IMR-90 (cell line): Measurements from ENCODE around the gene CXCL11. TPM values are rescaled to one million over a fixed set of nuclear protein-coding genes. Genes with fewer than 3 reads are reported as not detected.

Experiments
- ATAC-seq: fragments of 200-7000 bp; cut with Tn5 transposase; 2 replicates; pipeline ENCODE4 v1.9.1; 2020; ENCODE audit warnings: low read depth, mild to moderate bottlenecking, moderate library complexity
- BruUV-seq: library from RNA; stranded (reverse); fragments of 400-500 nt; replicated peaks from 2 replicates; lab custom pipeline; 2021; lab: Mats Ljungman, UMichigan
- CTCF ChIA-PET: fragments of 300-600 bp; formaldehyde crosslinking; extraction: SDS; loops from one replicate; lab custom pipeline; 2021; ENCODE audit warnings: antibody characterized with exemption; lab: Yijun Ruan, JAX
- POLR2A ChIA-PET: fragments of 300-600 bp; sonication (Branson Sonifier 250); formaldehyde crosslinking; loops from one replicate; lab custom pipeline; 2022; ENCODE audit warnings: antibody characterized with exemption; ENCODE audit not compliant: unreplicated experiment; lab: Charles Lee
- DNase-seq: peaks from one replicate; pipeline ENCODE4 v3.0.0; 2013
- H2AFZ ChIP-seq: replicated peaks from 2 replicates; pipeline ENCODE3; 2013; ENCODE audit warnings: low read length, mild to moderate bottlenecking; ENCODE audit not compliant: poor library complexity
- H2AK5ac ChIP-seq: 2 replicates; pipeline ENCODE4 v1.6.1; 2013; ENCODE audit warnings: low read depth, low read length, inconsistent platforms
- H2AK9ac ChIP-seq: replicated peaks from 2 replicates; pipeline ENCODE3; 2013; ENCODE audit warnings: mild to moderate bottlenecking, low read depth, low read length, moderate library complexity; ENCODE audit not compliant: poor library complexity
- H2BK120ac ChIP-seq: 2 replicates; pipeline ENCODE4 v1.6.1; 2013; ENCODE audit warnings: low read depth, low read length, inconsistent platforms
- H2BK15ac ChIP-seq: 3 replicates; pipeline ENCODE4 v1.6.1; 2013; ENCODE audit warnings: low read depth, low read length, inconsistent platforms
- H2BK20ac ChIP-seq: 2 replicates; pipeline ENCODE4 v1.6.1; 2013; ENCODE audit warnings: low read depth, mild to moderate bottlenecking, inconsistent platforms, low read length, moderate library complexity
- H2BK5ac ChIP-seq: 2 replicates; pipeline ENCODE4 v1.6.1; 2013; ENCODE audit warnings: mild to moderate bottlenecking, low read depth, low read length, inconsistent platforms; ENCODE audit not compliant: poor library complexity, severe bottlenecking
- H3K14ac ChIP-seq: replicated peaks from 2 replicates; pipeline ENCODE4 v1.6.1; 2013; ENCODE audit warnings: low read depth, low read length, inconsistent platforms
- H3K18ac ChIP-seq: 2 replicates; pipeline ENCODE4 v1.6.1; 2013; ENCODE audit warnings: low read depth, low read length, control low read depth
- H3K23ac ChIP-seq: 2 replicates; pipeline ENCODE4 v1.6.1; 2013; ENCODE audit warnings: low read depth, low read length, inconsistent platforms
- H3K27ac ChIP-seq: 2 replicates; pipeline ENCODE4 v1.5.1; 2013; ENCODE audit warnings: mild to moderate bottlenecking, control low read depth, low read length; ENCODE audit not compliant: insufficient read depth
- H3K27me3 ChIP-seq: 2 replicates; pipeline ENCODE4 v1.6.1; 2013; ENCODE audit warnings: low read length; ENCODE audit not compliant: control insufficient read depth, insufficient read depth
- H3K36me3 ChIP-seq: 2 replicates; pipeline ENCODE4 v1.6.1; 2013; ENCODE audit warnings: low read length, mixed read lengths; ENCODE audit not compliant: control insufficient read depth, insufficient read depth
- H3K4ac ChIP-seq: 2 replicates; pipeline ENCODE4 v1.6.1; 2013; ENCODE audit warnings: low read depth, low read length, inconsistent platforms
- H3K4me1 ChIP-seq: 2 replicates; pipeline ENCODE4 v1.6.1; 2013; ENCODE audit warnings: low read length, mixed read lengths; ENCODE audit not compliant: control insufficient read depth, insufficient read depth
- H3K4me2 ChIP-seq: 2 replicates; pipeline ENCODE4 v1.6.1; 2013; ENCODE audit warnings: low read depth, mild to moderate bottlenecking, control low read depth, low read length, moderate library complexity
- H3K4me3 ChIP-seq: 2 replicates; pipeline ENCODE4 v1.5.1; 2013; ENCODE audit warnings: low read depth, mild to moderate bottlenecking, control low read depth, low read length, moderate library complexity; ENCODE audit not compliant: insufficient read depth
- H3K56ac ChIP-seq: 2 replicates; pipeline ENCODE4 v1.6.1; 2013; ENCODE audit warnings: low read length, inconsistent platforms; ENCODE audit not compliant: insufficient read depth; ENCODE audit errors: extremely low read depth
- H3K79me1 ChIP-seq, 2 experiments: 2 replicates each; pipeline ENCODE4 v1.6.1; 2013; ENCODE audit warnings: low read length in 2 of 2, inconsistent platforms in 1 of 2, low read depth in 1 of 2
- H3K9ac ChIP-seq: 2 replicates; pipeline ENCODE4 v1.6.1; 2013; ENCODE audit warnings: low read depth, low read length, control low read depth
- H3K9me1 ChIP-seq: 2 replicates; pipeline ENCODE4 v1.6.1; 2013; ENCODE audit warnings: low read length, inconsistent platforms; ENCODE audit not compliant: insufficient read depth
- H3K9me3 ChIP-seq: 2 replicates; pipeline ENCODE4 v1.6.1; 2013; ENCODE audit warnings: low read length; ENCODE audit not compliant: control insufficient read depth, insufficient read depth
- H4K20me1 ChIP-seq: 2 replicates; pipeline ENCODE4 v1.6.1; 2013; ENCODE audit warnings: low read length, inconsistent platforms; ENCODE audit not compliant: insufficient read depth
- H4K5ac ChIP-seq: 2 replicates; pipeline ENCODE4 v1.6.1; 2013; ENCODE audit warnings: mild to moderate bottlenecking, low read depth, low read length, control low read depth
- H4K8ac ChIP-seq, 2 experiments: 2 replicates each; pipeline ENCODE4 v1.6.1; 2013; ENCODE audit warnings: low read depth in 2 of 2, low read length in 2 of 2, control low read depth in 1 of 2, inconsistent platforms in 1 of 2
- H4K91ac ChIP-seq: 2 replicates; pipeline ENCODE4 v1.6.1; 2013; ENCODE audit warnings: low read depth, low read length, inconsistent platforms; ENCODE audit not compliant: insufficient read depth
- CEBPB ChIP-seq: IDR thresholded peaks from 2 replicates; pipeline ENCODE4 v1.6.1; 2012; ENCODE audit warnings: low read depth, low read length, improper control_type of control experiment
- CTCF ChIP-seq: conservative IDR thresholded peaks from 2 replicates; pipeline ENCODE4 v1.5.1; 2012; ENCODE audit warnings: mild to moderate bottlenecking, low read depth, low read length, improper control_type of control experiment
- NFE2L2 ChIP-seq: fragments of 150-350 bp; IDR thresholded peaks from 2 replicates; pipeline ENCODE4 v1.6.1; 2016; ENCODE audit warnings: low read depth, mild to moderate bottlenecking, low read length
- POLR2A ChIP-seq: IDR thresholded peaks from 2 replicates; pipeline ENCODE4 v1.6.1; 2012; ENCODE audit warnings: mild to moderate bottlenecking, low read depth, low read length
- RAD21 ChIP-seq: IDR thresholded peaks from 2 replicates; pipeline ENCODE4 v1.6.1; 2012; ENCODE audit warnings: low read length, improper control_type of control experiment
- SMC3 ChIP-seq: fragments of 150-350 bp; IDR thresholded peaks from 2 replicates; pipeline ENCODE4 v1.6.1; 2016; ENCODE audit warnings: low read depth, mild to moderate bottlenecking, antibody characterized with exemption, low read length, moderate library complexity
- WGBS, 2 experiments: methylation state at CpG; one replicate each; pipeline versions ENCODE4 v1.1.5 to v1.1.7; 2013; ENCODE audit warnings: missing lambda C conversion rate in 2 of 2; ENCODE audit not compliant: insufficient read length in 1 of 2; ENCODE audit errors: extremely low coverage in 2 of 2; 5-methylcytosine and 5-hydroxymethylcytosine counted together
- dilution Hi-C: fragments of 300-500 bp; cut with HindIII; formaldehyde crosslinking; loops from one replicate; pipeline ENCODE4 v1.14.3; 2018; ENCODE audit warnings: low sequenced_read_pairs; ENCODE audit not compliant: unreplicated experiment
- in situ Hi-C: fragments of 300-500 bp; cut with MboI; formaldehyde crosslinking; loops from 3 replicates; pipeline ENCODE4 v1.14.3; 2019; ENCODE audit warnings: low sequenced_read_pairs, inconsistent platforms, mixed read lengths
- intact Hi-C: fragments of 100-400 bp; cut with micrococcal nuclease; formaldehyde crosslinking; loops from 2 replicates; pipeline ENCODE4 v1.10.0; 2022
- polyA plus RNA-seq, 3 experiments: library from polyadenylated mRNA; depleted of rRNA; stranded (reverse); fragments of >200 nt; gene quantifications; 2 replicates each; pipeline ENCODE4 v1.2.3, GENCODE V29; 2012; ENCODE audit warnings: low replicate concordance in 1 of 3
- total RNA-seq: library from RNA; depleted of rRNA; stranded (reverse); fragments of >200 nt; gene quantifications from 2 replicates; pipeline ENCODE4 v1.2.3, GENCODE V29; 2012

The CXCL11 gene
- total and polyA plus RNA-seq, 2 of the 4 experiments (the other 2 are of a cell fraction), result under 0.01 TPM; not detected in 1

- no peak overlapping the region for H4K91ac ChIP-seq
- H4K20me1 ChIP-seq, result no peaks in the 10 kb centered on the region
- H3K4me2 ChIP-seq, result no peak overlapping the region
- H4K8ac ChIP-seq, result no peak overlapping the region
- H2AFZ ChIP-seq, result no peak overlapping the region
- peak; percentile 99 for ATAC-seq
- no peaks in the 10 kb centered on the region for H3K36me3 ChIP-seq
- no peak overlapping the region for H2BK5ac ChIP-seq
- no peak overlapping the region for H3K56ac ChIP-seq
- H3K9me1 ChIP-seq, result no peaks in the 10 kb centered on the region
- no peak overlapping the region for H2AK5ac ChIP-seq
- WGBS, 2 experiments, result 0% methylated on average over 2 of the region's 2 CpGs; no CpG with 5 or more reads in 1 of the 2 experiments
- dilution Hi-C loops, result no loop called here
- H3K27me3 ChIP-seq, result no peaks in the 10 kb centered on the region; the same call in 1 of the 2 replicates
- H3K23ac ChIP-seq, result no peak overlapping the region
- no TSS peak for BruUV-seq
- H2BK120ac ChIP-seq, result no peak overlapping the region
- H3K4me3 ChIP-seq, result no peak overlapping the region
- H2BK15ac ChIP-seq, result no peak overlapping the region
- no peaks in the 10 kb centered on the region for H3K79me1 ChIP-seq
- no peak overlapping the region for H3K14ac ChIP-seq
- no peak for TF ChIP-seq NFE2L2
- peak; percentile 92 for TF ChIP-seq CTCF
- TF ChIP-seq RAD21, result peak; percentile 90
- TF ChIP-seq POLR2A, result peak; percentile 36; the same call in 1 of the 2 replicates
- TF ChIP-seq CEBPB, result no peak
- TF ChIP-seq SMC3, result peak; percentile 93
- H3K9ac ChIP-seq, result no peak overlapping the region
- no peak overlapping the region for H4K5ac ChIP-seq
- no peaks in the 10 kb centered on the region for H3K9me3 ChIP-seq
- DNase-seq, result peak; percentile 76
- intact Hi-C loops, result loop anchor here (1.0 to 10.0 kb wide), 2 partner anchors 71 to 153 kb away; no protein-coding TSS in a partner anchor
- no peak overlapping the region for H3K4ac ChIP-seq
- in situ Hi-C loops, result loop anchor here (5.0 kb wide), 1 partner anchor 70 kb away; no protein-coding TSS in a partner anchor
- no peak overlapping the region for H3K27ac ChIP-seq
- no peak overlapping the region for H3K18ac ChIP-seq
- POLR2A ChIA-PET, result no interaction called here
- H3K4me1 ChIP-seq, result no peaks in the 10 kb centered on the region
- CTCF ChIA-PET, result interaction anchor here (0.6 to 2.0 kb wide), 2 partner anchors 14 to 72 kb away, joined by 3 to 13 read pairs; no protein-coding TSS in a partner anchor
- no peak overlapping the region for H2BK20ac ChIP-seq
- H2AK9ac ChIP-seq, result no peak overlapping the region
Observed at GRCh38 chr4:76067652-76068286, 31.9 kb upstream of the CXCL11 start.
